Measurements from ENCODE around the gene FCHSD2.

The FCHSD2 gene

GRCh38 chr11:73142128-73142377 is at the start of gene FCHSD2:
Gene FCHSD2, minus strand, starts transcription at chr11:73142318. Its CDS starts 441 bp downstream, at chr11:73141877.
- peaks cover 67% of the 10 kb centered on the region for H3K4me1 Mint-ChIP-seq (ENCODE audit: low read depth)
- H3K9me3 Mint-ChIP-seq = no peaks in the 10 kb centered on the region
- H3K36me3 Mint-ChIP-seq (ENCODE audit: low read depth) = peaks cover 19% of the 10 kb centered on the region
- no peaks in the 10 kb centered on the region for H3K27me3 Mint-ChIP-seq
- peak within 1 kb of the TSS; percentile 96 for H3K27ac Mint-ChIP-seq
- peak within 1 kb of the TSS; percentile 97 for H3K4me3 Mint-ChIP-seq

DNA sequence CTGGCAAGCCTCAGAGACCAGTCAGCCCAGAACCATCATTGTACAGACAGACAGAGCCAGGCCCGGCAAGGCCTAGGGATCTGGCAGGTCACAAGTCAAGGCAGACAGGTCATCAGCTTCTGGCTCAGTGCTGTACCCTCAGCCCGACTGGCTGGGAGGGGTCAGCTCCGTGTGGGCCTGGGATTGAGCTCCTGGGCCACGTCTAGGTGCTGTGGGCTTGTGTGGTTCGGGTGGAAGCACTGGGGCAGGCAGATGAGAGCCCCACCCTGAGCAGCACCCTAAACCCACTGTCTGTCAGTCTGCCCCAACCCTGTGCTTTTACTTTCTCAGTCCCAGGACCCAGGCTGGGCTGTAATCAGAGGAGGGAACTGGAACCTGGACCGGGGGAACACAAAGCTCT is 49.0 kb upstream of the FCHSD2 start:
- Mint-ChIP-seq H3K36me3 (ENCODE audit: low read depth) (no peaks in the 10 kb centered on the region), H3K4me3 (no peak overlapping the region)

GRCh38 chr11:73190557-73190885 is 48.4 kb upstream of the FCHSD2 start:
- Mint-ChIP-seq H3K4me3 (no peak overlapping the region), H3K36me3 (ENCODE audit: low read depth) (no peaks in the 10 kb centered on the region), H3K9me3 (no peaks in the 10 kb centered on the region), H3K4me1 (ENCODE audit: low read depth) (no peaks in the 10 kb centered on the region), H3K27ac (no peak overlapping the region), H3K27me3 (no peaks in the 10 kb centered on the region)

More for the DNA sequence above, 49.0 kb upstream of the FCHSD2 start:
- H3K4me1 Mint-ChIP-seq (ENCODE audit: low read depth) = no peaks in the 10 kb centered on the region
- H3K9me3 Mint-ChIP-seq = no peaks in the 10 kb centered on the region
- no peak overlapping the region for H3K27ac Mint-ChIP-seq
- no peaks in the 10 kb centered on the region for H3K27me3 Mint-ChIP-seq

GRCh38 chr11:73189723-73190556 is 47.8 kb upstream of the FCHSD2 start:
- Mint-ChIP-seq H3K27ac (no peak overlapping the region), H3K9me3 (no peaks in the 10 kb centered on the region), H3K4me3 (no peak overlapping the region), H3K27me3 (no peaks in the 10 kb centered on the region), H3K36me3 (ENCODE audit: low read depth) (no peaks in the 10 kb centered on the region), H3K4me1 (ENCODE audit: low read depth) (peaks cover 3% of the 10 kb centered on the region)

- H3K9me3 Mint-ChIP-seq = no peaks in the 10 kb centered on the region
- no peaks in the 10 kb centered on the region for H3K36me3 Mint-ChIP-seq (ENCODE audit: low read depth)
- H3K27ac Mint-ChIP-seq = no peak overlapping the region
- peaks cover 2% of the 10 kb centered on the region for H3K27me3 Mint-ChIP-seq
- H3K4me1 Mint-ChIP-seq (ENCODE audit: low read depth) = peaks cover 5% of the 10 kb centered on the region
- no peak overlapping the region for H3K4me3 Mint-ChIP-seq
Measured at GRCh38 chr11:73189315-73189714, 47.2 kb upstream of the FCHSD2 start.

GRCh38 chr11:73188301-73188700 is 46.2 kb upstream of the FCHSD2 start:
- H3K27ac Mint-ChIP-seq = no peak overlapping the region
- no peaks in the 10 kb centered on the region for H3K36me3 Mint-ChIP-seq (ENCODE audit: low read depth)
- H3K27me3 Mint-ChIP-seq = peaks cover 3% of the 10 kb centered on the region
- H3K4me3 Mint-ChIP-seq = no peak overlapping the region
- H3K9me3 Mint-ChIP-seq = no peaks in the 10 kb centered on the region
- H3K4me1 Mint-ChIP-seq (ENCODE audit: low read depth) = peaks cover 5% of the 10 kb centered on the region

DNA sequence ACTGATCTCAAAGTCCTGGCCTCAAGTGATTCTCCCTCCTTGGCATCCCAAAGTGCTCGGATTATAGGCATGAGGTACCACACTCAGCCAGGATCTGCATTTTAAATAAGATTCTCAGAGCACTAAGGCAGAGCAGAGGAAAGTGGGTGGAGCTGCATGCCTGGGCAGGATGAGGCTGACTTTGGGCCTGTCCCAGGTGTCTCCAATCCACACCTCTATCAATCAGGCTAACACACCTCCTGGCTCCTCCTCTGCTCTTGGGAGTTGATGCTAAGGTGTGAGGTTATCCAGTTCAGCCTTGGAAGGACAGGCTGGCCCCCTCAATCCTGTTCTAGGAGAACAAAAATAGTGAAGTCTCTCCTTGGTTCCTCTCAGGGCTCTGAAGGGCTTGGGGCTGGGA is 45.7 kb upstream of the FCHSD2 start:
- Mint-ChIP-seq H3K4me3 (no peak overlapping the region), H3K9me3 (no peaks in the 10 kb centered on the region), H3K4me1 (ENCODE audit: low read depth) (peaks cover 5% of the 10 kb centered on the region), H3K27me3 (peaks cover 3% of the 10 kb centered on the region), H3K27ac (no peak overlapping the region), H3K36me3 (ENCODE audit: low read depth) (no peaks in the 10 kb centered on the region)

DNA sequence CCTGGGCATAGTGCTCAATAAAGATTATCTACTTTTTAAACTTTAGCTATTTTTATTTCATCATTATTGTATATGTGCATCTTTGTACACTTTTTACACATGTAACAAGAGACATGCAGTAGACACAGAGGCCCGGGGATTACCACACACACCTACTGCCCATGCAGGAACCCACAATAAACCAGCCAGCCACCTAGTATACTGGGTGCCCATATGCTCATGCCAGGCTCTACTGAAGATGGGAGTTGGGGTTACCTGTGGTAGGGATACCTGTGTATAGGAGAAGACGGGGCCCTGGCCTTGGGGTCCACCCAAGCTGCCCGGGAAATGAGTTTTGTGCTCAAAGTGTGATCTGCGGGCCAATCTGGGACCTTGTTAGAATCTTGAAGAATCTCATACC is 44.8 kb upstream of the FCHSD2 start:
- Mint-ChIP-seq H3K9me3 (no peaks in the 10 kb centered on the region), H3K4me1 (ENCODE audit: low read depth) (peaks cover 5% of the 10 kb centered on the region), H3K4me3 (no peak overlapping the region), H3K27me3 (peaks cover 3% of the 10 kb centered on the region), H3K36me3 (ENCODE audit: low read depth) (no peaks in the 10 kb centered on the region), H3K27ac (no peak overlapping the region)

- H3K4me3 Mint-ChIP-seq = no peak overlapping the region
- peaks cover 3% of the 10 kb centered on the region for H3K27me3 Mint-ChIP-seq
- no peak overlapping the region for H3K27ac Mint-ChIP-seq
- H3K36me3 Mint-ChIP-seq (ENCODE audit: low read depth) = no peaks in the 10 kb centered on the region
- H3K4me1 Mint-ChIP-seq (ENCODE audit: low read depth) = peaks cover 5% of the 10 kb centered on the region
- H3K9me3 Mint-ChIP-seq = no peaks in the 10 kb centered on the region
Measured at GRCh38 chr11:73186294-73186850, 44.3 kb upstream of the FCHSD2 start.

DNA sequence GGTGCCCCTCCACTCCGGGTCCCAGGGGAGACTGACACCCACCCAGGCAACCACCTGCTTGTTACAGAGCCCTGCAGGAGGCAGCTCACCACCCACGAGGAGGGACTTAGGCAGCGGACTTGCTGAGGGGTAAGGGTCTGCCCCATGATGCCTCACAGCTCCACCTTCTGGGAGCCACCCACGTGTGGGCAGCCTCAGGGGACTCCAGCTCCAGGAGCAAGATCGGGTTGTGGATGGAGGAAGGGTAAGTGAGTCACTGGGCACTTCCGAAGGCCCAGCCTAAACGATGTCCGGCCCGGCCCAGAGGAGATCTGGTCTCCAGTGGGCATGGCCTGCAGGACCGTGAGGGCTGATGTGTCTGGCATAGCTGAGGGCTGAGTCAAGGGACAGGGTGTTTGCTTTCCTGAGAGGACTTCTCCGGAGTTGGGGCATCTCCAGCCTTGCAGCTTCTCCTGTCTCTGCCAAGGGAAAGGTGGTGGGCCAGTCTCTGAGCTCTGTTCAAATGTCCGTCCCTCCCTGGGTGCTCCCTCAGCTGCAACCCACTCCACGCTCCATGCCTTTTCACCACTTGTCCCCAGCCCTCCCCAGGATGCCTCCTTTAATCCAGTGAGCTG is 43.7 kb upstream of the FCHSD2 start:
- no peak overlapping the region for H3K27ac Mint-ChIP-seq
- no peaks in the 10 kb centered on the region for H3K9me3 Mint-ChIP-seq
- H3K4me3 Mint-ChIP-seq = no peak overlapping the region
- H3K36me3 Mint-ChIP-seq (ENCODE audit: low read depth) = no peaks in the 10 kb centered on the region
- H3K4me1 Mint-ChIP-seq (ENCODE audit: low read depth) = peaks cover 5% of the 10 kb centered on the region
- H3K27me3 Mint-ChIP-seq = peaks cover 3% of the 10 kb centered on the region

- no peak overlapping the region for H3K4me3 Mint-ChIP-seq
- H3K27me3 Mint-ChIP-seq = peaks cover 3% of the 10 kb centered on the region
- no peaks in the 10 kb centered on the region for H3K9me3 Mint-ChIP-seq
- H3K36me3 Mint-ChIP-seq (ENCODE audit: low read depth) = no peaks in the 10 kb centered on the region
- H3K4me1 Mint-ChIP-seq (ENCODE audit: low read depth) = peaks cover 5% of the 10 kb centered on the region
- no peak overlapping the region for H3K27ac Mint-ChIP-seq
Measured at GRCh38 chr11:73184953-73185671, 43.0 kb upstream of the FCHSD2 start.

- H3K27me3 Mint-ChIP-seq = peaks cover 3% of the 10 kb centered on the region
- H3K9me3 Mint-ChIP-seq = no peaks in the 10 kb centered on the region
- H3K36me3 Mint-ChIP-seq (ENCODE audit: low read depth) = no peaks in the 10 kb centered on the region
- H3K4me3 Mint-ChIP-seq = no peak overlapping the region
- no peak overlapping the region for H3K27ac Mint-ChIP-seq
- H3K4me1 Mint-ChIP-seq (ENCODE audit: low read depth) = peaks cover 5% of the 10 kb centered on the region
Measured at GRCh38 chr11:73182824-73183321, 40.8 kb upstream of the FCHSD2 start.

DNA sequence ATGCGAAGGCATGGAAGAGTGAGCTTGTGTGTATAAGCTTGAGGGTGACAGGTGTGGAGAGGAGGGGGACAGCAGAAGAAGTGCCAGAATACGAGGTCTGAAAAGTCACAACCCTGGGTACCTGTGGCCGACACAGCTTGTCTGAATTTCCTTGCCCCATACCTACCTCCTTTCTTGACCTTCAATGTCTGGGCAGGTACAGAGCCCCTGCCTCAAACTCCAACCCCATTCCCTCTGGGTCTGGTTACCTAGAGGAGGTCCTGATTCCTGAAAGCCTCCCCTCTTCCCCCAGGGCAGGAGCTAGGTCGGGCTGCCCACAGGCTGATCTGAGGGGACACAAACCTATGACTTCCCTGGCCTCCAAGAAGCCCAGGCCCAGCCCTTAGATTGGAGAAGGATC is 36.6 kb upstream of the FCHSD2 start:
- Mint-ChIP-seq H3K27me3 (no peaks in the 10 kb centered on the region), H3K4me1 (ENCODE audit: low read depth) (peaks cover 12% of the 10 kb centered on the region), H3K27ac (no peak overlapping the region), H3K9me3 (no peaks in the 10 kb centered on the region), H3K36me3 (ENCODE audit: low read depth) (no peaks in the 10 kb centered on the region), H3K4me3 (no peak overlapping the region)

- no peaks in the 10 kb centered on the region for H3K9me3 Mint-ChIP-seq
- H3K4me3 Mint-ChIP-seq = no peak overlapping the region
- no peaks in the 10 kb centered on the region for H3K27me3 Mint-ChIP-seq
- H3K4me1 Mint-ChIP-seq (ENCODE audit: low read depth) = peaks cover 12% of the 10 kb centered on the region
- H3K27ac Mint-ChIP-seq = no peak overlapping the region
- no peaks in the 10 kb centered on the region for H3K36me3 Mint-ChIP-seq (ENCODE audit: low read depth)
Measured at GRCh38 chr11:73177778-73178539, 35.8 kb upstream of the FCHSD2 start.
